ENCODE results near the gene NOL4L.

DNA sequence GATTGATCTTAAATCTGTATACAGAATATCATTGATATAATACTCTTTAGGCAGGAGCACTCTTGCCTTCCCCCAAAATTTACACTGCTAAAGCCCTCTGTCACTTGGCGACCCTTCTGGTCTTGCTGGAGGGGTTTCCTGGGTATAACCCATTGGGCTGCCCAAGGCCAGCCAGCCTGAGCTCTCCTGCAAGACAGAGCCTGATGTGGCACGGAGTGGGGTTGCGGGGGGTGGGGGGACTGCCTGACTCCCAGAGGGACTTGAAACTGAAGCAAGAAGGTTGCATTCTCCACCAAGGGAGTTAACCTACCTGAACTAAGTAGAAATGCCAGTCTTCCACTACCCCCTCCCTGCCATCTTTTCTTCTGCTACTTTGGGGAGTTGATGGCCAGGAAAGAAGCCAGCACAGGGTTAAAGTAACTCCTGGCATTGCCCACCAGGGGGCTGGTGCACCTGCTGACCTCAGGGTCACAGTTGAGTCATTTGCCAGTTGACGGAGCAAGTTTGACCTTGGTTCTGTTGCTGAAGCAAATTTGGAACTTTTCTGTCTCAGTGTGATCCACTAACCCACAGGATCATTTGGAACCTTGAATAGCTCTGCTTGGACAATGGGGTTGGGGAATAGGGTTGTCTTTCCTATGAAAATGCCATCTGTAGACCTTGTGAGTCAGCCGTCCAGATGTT, 147.6 kb downstream of the NOL4L start:
- TF ChIP-seq POLR2AphosphoS5 (IDR thresholded peaks at IDR 0.05) (no peak), CTCF (IDR thresholded peaks at IDR 0.05) (no peak), EP300 (IDR thresholded peaks at IDR 0.05) (no peak)
